ENCODE measurements around the gene PTPN5.

- TF ChIP-seq POLR2A (IDR thresholded peaks at IDR 0.05) (no peak), CTCF (IDR thresholded peaks at IDR 0.05) (no peak), POLR2AphosphoS5 (IDR thresholded peaks at IDR 0.05) (no peak)
Measured at GRCh38 chr11:18745251-18745650, 46.3 kb downstream of the PTPN5 start.

Measured in sigmoid colon (tissue), 4 donors.